ENCODE results near the gene AGXT2. TPM values are rescaled to one million over a fixed set of nuclear protein-coding genes. Genes with fewer than 3 reads are reported as not detected.

The AGXT2 gene
- total and polyA plus RNA-seq, 10 of the 15 experiments (the other 5 are each of a cell fraction or from before 2014, with no cell fraction given) = not detected

DNA sequence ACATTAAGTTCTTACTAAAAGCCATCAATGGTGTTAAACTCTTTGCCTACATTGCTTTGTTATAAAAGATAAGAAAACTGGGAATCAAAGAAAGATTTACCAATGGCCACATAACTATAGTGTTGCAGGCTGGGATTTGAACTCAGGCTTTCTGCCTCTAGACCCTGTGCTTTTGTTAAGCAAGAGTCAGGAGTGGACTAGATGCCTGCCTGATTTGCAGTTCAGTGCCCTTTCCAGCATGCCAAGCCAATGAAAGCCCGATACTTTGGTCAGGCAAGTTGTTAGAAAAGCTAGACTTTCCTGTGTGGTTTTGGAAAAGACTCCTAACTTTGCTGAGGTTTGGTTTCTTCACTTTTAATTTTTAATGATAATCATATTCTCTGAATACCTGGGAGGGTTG is 21.4 kb upstream of the AGXT2 start (continued):
- TF ChIP-seq, protein P1, sequence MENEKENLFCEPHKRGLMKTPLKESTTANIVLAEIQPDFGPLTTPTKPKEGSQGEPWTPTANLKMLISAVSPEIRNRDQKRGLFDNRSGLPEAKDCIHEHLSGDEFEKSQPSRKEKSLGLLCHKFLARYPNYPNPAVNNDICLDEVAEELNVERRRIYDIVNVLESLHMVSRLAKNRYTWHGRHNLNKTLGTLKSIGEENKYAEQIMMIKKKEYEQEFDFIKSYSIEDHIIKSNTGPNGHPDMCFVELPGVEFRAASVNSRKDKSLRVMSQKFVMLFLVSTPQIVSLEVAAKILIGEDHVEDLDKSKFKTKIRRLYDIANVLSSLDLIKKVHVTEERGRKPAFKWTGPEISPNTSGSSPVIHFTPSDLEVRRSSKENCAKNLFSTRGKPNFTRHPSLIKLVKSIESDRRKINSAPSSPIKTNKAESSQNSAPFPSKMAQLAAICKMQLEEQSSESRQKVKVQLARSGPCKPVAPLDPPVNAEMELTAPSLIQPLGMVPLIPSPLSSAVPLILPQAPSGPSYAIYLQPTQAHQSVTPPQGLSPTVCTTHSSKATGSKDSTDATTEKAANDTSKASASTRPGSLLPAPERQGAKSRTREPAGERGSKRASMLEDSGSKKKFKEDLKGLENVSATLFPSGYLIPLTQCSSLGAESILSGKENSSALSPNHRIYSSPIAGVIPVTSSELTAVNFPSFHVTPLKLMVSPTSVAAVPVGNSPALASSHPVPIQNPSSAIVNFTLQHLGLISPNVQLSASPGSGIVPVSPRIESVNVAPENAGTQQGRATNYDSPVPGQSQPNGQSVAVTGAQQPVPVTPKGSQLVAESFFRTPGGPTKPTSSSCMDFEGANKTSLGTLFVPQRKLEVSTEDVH (IDR thresholded peaks at IDR 0.05; ENCODE audit: low read depth, partially characterized antibody) = no peak
- TF ChIP-seq RCOR1 (conservative IDR thresholded peaks at IDR 0.05; ENCODE audit: low read depth, low read length) = no peak
- TF ChIP-seq, protein P2, sequence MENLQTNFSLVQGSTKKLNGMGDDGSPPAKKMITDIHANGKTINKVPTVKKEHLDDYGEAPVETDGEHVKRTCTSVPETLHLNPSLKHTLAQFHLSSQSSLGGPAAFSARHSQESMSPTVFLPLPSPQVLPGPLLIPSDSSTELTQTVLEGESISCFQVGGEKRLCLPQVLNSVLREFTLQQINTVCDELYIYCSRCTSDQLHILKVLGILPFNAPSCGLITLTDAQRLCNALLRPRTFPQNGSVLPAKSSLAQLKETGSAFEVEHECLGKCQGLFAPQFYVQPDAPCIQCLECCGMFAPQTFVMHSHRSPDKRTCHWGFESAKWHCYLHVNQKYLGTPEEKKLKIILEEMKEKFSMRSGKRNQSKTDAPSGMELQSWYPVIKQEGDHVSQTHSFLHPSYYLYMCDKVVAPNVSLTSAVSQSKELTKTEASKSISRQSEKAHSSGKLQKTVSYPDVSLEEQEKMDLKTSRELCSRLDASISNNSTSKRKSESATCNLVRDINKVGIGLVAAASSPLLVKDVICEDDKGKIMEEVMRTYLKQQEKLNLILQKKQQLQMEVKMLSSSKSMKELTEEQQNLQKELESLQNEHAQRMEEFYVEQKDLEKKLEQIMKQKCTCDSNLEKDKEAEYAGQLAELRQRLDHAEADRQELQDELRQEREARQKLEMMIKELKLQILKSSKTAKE (IDR thresholded peaks at IDR 0.05; ENCODE audit: low read depth, poor library complexity, severe bottlenecking) = no peak
- TF ChIP-seq NFYB (IDR thresholded peaks at IDR 0.05; ENCODE audit: insufficient read depth, low read depth, low read length) = no peak
- TF ChIP-seq, protein P3, sequence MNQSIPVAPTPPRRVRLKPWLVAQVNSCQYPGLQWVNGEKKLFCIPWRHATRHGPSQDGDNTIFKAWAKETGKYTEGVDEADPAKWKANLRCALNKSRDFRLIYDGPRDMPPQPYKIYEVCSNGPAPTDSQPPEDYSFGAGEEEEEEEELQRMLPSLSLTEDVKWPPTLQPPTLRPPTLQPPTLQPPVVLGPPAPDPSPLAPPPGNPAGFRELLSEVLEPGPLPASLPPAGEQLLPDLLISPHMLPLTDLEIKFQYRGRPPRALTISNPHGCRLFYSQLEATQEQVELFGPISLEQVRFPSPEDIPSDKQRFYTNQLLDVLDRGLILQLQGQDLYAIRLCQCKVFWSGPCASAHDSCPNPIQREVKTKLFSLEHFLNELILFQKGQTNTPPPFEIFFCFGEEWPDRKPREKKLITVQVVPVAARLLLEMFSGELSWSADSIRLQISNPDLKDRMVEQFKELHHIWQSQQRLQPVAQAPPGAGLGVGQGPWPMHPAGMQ (IDR thresholded peaks at IDR 0.05; ENCODE audit: borderline replicate concordance) = no peak
- no peak for TF ChIP-seq IKZF1 (conservative IDR thresholded peaks at IDR 0.05)

Measured in GM12878 (cell line).